Measurements from ENCODE around the gene SECTM1. TPM values are rescaled to one million over a fixed set of nuclear protein-coding genes. Genes with fewer than 3 reads are reported as not detected.

The SECTM1 gene
- total and polyA plus RNA-seq, 9 of the 15 experiments (the other 6 are each of a cell fraction or from before 2014, with no cell fraction given) = 0.11 to 0.46 (median 0.18) TPM; not detected in 6

- TF ChIP-seq HMBOX1 (IDR thresholded peaks at IDR 0.05) = peak; percentile 100
- no peak for TF ChIP-seq MCM7 (IDR thresholded peaks at IDR 0.05)
- TF ChIP-seq TAF9B (IDR thresholded peaks at IDR 0.05; ENCODE audit: partially characterized antibody) = no peak
- TF ChIP-seq, protein P1, sequence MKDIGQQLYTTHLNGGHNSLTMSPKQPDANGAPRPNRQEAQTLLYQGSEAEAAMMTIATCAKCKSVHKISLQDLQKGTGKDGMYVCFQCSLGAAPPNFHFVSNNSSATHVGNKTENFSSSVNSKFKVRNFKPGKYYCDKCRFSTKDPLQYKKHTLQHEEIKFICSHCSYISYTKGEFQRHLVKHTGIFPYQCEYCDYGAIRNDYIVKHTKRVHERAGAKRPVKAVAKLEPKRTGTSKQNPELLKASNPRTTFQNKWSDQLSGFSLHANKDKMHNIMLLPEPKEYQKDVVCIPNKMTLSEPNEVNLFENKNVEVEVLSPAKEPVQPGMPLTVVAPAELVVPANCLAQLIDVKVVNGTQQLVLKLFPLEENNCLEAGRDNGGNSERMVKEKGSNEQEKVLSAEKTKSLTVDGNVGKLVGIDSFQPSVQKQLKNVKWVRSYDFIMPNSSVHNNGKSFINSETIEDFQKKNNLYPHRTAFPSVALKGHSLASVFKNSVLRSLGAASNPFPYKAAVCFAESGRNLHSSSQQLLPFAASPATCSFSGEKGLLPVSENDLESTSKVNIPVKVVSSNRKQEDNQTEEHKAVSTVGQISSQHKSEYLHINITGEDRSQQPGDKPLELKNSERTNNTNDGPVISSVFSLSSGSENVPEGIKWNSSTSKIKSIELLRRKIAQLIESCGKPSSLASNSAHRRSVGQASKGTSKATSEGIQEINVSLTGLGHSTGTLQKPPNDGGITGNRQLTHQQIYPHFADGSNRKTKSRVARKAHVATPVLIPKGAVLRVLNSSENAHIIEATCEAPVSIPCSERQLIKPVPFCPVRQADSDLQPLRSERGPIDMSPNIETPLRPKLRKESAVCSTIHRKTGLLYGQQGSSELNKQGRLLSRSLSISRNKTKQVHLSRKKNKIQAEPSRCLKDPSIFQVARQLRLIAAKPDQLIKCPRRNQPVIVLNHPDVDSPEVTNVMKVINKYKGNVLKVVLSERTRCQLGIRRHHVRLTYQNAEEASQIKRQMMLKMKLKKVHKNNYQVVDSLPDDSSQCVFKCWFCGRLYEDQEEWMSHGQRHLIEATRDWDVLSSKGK (CRISPR knock-in tag; IDR thresholded peaks at IDR 0.05) = no peak
- TF ChIP-seq, protein P2, sequence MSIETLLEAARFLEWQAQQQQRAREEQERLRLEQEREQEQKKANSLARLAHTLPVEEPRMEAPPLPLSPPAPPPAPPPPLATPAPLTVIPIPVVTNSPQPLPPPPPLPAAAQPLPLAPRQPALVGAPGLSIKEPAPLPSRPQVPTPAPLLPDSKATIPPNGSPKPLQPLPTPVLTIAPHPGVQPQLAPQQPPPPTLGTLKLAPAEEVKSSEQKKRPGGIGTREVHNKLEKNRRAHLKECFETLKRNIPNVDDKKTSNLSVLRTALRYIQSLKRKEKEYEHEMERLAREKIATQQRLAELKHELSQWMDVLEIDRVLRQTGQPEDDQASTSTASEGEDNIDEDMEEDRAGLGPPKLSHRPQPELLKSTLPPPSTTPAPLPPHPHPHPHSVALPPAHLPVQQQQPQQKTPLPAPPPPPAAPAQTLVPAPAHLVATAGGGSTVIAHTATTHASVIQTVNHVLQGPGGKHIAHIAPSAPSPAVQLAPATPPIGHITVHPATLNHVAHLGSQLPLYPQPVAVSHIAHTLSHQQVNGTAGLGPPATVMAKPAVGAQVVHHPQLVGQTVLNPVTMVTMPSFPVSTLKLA (conservative IDR thresholded peaks at IDR 0.05) = peak; percentile 82 to 89
- TF ChIP-seq SMAD4 (CRISPR knock-in tag; conservative IDR thresholded peaks at IDR 0.05) = peak; percentile 98
- peak; percentile 89 for TF ChIP-seq TARDBP (IDR thresholded peaks at IDR 0.05)
- TF ChIP-seq ZNF224 (CRISPR knock-in tag; IDR thresholded peaks at IDR 0.05) = no peak
- TF ChIP-seq COPS2 (conservative IDR thresholded peaks at IDR 0.05) = no peak
- no peak for TF ChIP-seq TFAM (CRISPR knock-in tag; conservative IDR thresholded peaks at IDR 0.05)
- TF ChIP-seq RAD51 (IDR thresholded peaks at IDR 0.05; ENCODE audit: borderline replicate concordance, low read depth) = peak; percentile 63
- TF ChIP-seq ZNF589 (CRISPR knock-in tag; IDR thresholded peaks at IDR 0.05; ENCODE audit: low read depth) = peak; percentile 94
- no peak for TF ChIP-seq ZNF217 (CRISPR knock-in tag; IDR thresholded peaks at IDR 0.05)
- TF ChIP-seq NCOA1 (IDR thresholded peaks at IDR 0.05; ENCODE audit: low read depth) = peak; percentile 86
- 0 out of 2 replicates have a peak, but pooled peaks have one; percentile 38 for TF ChIP-seq HIVEP1 (CRISPR knock-in tag; IDR thresholded peaks at IDR 0.05)
- peak; percentile 69; the same call in 1 of the 2 replicates for TF ChIP-seq DIDO1 (tag; IDR thresholded peaks at IDR 0.05; ENCODE audit: low read depth)
- peak; percentile 95 for TF ChIP-seq KLF16 (IDR thresholded peaks at IDR 0.05)
- no peak for TF ChIP-seq SAP30 (IDR thresholded peaks at IDR 0.05; ENCODE audit: borderline replicate concordance, insufficient read depth, low read depth, low read length, poor library complexity, severe bottlenecking)
- TF ChIP-seq, protein P3, sequence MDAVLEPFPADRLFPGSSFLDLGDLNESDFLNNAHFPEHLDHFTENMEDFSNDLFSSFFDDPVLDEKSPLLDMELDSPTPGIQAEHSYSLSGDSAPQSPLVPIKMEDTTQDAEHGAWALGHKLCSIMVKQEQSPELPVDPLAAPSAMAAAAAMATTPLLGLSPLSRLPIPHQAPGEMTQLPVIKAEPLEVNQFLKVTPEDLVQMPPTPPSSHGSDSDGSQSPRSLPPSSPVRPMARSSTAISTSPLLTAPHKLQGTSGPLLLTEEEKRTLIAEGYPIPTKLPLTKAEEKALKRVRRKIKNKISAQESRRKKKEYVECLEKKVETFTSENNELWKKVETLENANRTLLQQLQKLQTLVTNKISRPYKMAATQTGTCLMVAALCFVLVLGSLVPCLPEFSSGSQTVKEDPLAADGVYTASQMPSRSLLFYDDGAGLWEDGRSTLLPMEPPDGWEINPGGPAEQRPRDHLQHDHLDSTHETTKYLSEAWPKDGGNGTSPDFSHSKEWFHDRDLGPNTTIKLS (IDR thresholded peaks at IDR 0.05; ENCODE audit: borderline replicate concordance, low read depth) = peak; percentile 93
- TF ChIP-seq BMI1 (IDR thresholded peaks at IDR 0.05; ENCODE audit: low read length) = no peak
Observed at GRCh38 chr17:82345151-82345976, 11.8 kb upstream of the SECTM1 start (continued).
